ENCODE data around the gene ARFGAP1.

ARFGAP1 gene

GRCh38 chr20:63310265-63310991, 37.8 kb downstream of the ARFGAP1 start:
- no peak for DNase-seq

DNA sequence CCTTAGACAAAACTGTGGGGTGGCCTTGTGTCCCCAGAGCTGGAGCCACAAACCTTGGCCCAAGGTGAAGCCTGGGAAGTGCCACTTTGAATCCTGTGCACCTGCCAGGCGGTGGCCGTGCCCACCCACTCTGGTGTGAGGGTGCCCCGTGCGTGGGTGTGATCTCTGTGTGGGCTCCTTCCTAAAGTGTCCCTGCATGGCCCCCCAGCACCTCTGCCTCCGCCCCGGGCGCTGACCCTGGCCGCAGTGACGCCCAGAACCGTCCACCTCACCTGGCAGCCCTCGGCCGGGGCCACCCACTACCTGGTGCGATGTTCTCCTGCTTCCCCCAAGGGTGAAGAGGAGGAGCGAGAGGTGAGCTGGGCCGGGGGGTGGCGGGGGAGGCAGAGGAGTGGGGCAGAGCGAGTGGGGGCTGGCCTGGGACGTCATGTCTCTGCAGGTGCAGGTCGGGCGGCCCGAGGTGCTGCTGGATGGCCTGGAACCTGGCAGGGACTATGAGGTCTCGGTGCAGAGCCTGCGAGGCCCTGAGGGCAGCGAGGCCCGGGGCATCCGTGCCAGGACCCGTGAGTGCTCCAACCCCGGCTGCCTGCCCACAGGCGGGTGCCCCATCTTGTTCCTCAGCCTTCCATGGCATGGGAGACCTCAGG, 38.7 kb downstream of the ARFGAP1 start:
- no peak for DNase-seq

DNA sequence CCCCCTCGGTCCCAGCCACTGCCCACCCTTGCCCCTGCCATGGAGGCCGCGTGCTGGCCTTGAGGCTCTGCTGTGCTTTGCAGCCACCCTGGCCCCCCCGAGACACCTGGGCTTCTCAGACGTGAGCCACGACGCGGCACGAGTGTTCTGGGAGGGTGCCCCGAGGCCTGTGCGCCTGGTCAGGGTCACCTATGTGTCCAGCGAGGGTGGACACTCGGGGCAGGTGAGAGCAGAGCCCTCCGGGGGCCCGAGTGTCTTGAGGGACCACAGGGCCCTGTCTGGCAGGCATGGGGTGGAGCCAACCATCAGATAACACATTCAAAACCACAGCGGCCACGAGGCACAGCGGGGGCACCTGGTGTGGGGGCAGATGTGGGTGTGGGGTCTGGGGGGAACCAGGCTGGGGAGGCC, 39.2 kb downstream of the ARFGAP1 start:
- DNase-seq = no peak

DNA sequence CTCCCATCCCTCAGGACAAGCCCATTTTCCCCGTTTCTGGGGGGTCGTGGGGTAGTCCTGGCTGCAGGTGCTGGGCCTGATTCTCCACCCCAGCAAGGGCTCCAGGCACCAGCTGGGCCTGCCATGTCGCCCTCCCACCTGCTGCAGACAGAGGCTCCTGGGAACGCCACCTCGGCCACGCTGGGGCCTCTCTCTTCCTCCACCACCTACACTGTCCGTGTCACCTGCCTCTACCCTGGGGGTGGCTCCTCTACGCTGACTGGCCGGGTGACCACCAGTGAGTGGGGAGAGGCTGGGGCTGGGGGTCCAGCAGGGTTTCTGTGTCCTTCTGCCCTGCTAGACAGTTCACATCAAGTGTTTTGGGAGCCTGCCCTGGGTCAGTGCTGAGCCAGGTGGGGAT, 39.7 kb downstream of the ARFGAP1 start:
- DNase-seq = no peak

DNA sequence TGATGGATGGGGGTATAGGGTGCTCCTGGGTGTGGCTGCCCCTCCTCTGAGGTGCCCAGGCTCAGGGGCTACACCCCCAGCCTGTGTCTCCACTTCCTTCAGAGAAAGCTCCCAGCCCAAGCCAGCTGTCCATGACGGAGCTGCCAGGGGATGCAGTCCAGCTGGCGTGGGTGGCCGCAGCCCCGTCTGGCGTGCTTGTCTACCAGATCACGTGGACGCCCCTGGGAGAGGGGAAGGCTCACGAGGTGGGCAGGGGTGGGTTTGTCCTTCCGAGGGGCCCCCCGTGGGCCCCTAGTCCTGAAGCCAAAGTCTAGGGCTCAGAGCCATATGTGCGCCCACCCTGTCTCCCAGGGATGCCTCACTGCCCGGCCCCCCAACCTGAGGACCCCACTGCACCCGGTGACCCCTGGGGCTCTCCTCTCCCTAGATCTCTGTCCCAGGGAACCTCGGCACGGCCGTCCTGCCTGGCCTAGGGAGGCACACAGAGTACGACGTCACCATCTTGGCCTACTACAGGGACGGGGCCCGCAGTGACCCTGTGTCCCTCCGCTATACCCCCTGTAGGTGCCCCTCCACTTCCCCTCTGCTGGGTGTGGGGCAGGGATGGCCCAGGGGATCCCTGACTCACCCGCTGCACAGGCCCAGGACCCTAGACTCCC, 40.2 kb downstream of the ARFGAP1 start:
- no peak for DNase-seq

DNA sequence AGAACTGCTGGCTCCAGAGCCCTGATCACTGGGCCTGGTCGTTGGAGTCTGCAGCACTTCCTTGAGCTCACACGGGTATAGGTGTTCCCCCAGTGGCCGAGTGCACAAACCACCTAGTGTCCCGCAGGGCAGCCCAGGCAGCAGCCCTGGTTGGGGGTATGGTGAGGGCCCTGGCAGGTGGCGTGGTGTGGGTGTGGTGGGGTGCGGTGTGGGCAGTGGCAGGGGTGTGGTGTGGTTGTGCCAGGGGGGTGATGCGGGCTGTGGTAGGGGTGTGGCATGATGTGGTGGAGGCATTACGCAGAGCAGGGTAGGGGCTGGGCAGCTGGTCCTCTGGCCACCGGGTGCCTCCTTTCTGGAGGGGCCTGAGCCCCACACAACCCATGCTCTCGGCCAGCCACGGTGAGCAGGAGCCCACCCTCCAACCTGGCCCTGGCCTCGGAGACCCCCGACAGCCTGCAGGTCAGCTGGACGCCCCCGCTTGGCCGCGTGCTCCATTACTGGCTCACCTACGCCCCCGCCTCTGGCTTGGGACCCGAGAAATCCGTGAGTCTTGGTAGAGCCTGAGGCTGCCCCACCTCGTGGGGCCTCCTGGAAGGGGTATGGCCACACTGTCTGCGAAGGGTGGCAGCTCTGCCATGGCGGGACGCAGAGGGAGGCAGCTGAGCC, 40.9 kb downstream of the ARFGAP1 start:
- no peak for DNase-seq

DNA sequence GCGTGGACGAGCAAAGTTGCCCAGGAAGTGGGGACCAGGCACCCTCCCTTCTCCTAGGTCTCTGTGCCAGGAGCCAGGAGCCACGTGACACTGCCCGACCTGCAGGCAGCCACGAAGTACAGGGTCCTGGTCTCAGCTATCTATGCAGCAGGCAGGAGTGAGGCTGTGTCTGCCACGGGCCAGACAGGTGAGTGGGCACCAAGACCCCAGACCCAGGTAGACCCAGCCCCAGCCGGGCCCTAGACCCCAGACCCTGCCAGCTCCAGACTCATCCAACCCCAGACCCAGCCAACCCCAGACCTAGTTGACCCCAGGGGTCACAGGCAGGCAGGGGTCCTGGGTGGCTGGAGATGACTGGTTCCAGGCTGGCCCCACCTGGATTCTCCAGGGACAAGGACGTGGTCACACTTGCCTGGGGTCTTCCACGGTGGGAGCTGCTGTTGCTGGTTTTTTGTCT, 41.4 kb downstream of the ARFGAP1 start:
- DNase-seq = no peak

DNA sequence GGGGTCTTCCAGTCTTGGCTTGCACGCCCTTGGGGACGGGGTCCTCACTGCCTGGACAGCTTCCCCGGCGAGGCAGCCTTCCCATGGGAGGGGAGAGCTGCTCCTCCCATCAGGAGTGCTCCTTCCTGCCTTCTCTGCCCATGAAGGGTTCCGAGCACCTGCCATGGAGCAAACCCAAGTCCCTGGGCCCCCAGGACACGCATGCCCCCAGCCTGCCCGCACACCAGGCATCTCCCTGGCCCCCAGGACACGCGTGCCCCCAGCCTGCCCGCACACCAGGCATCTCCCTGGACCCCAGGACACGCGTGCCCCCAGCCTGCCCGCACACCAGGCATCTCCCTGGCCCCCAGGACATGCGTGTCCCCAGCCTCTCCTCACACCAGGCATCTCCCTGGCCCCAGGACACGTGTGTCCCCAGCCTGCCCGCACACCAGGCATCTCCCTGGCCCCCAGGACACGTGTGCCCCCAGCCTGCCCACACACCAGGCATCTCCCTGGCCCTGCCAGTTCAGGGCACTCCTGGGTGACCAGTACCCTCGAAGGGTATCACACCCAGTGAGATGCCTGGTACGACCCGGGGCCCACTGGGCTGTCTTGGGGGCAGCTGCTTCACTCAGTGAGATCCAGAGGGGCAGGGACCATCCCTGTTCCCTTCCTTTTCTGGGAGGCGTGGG, 42.1 kb downstream of the ARFGAP1 start:
- no peak for DNase-seq

- DNase-seq = peak; percentile 9
These were observed 42.7 kb downstream of the ARFGAP1 start for GRCh38 chr20:63315240-63315689.

DNA sequence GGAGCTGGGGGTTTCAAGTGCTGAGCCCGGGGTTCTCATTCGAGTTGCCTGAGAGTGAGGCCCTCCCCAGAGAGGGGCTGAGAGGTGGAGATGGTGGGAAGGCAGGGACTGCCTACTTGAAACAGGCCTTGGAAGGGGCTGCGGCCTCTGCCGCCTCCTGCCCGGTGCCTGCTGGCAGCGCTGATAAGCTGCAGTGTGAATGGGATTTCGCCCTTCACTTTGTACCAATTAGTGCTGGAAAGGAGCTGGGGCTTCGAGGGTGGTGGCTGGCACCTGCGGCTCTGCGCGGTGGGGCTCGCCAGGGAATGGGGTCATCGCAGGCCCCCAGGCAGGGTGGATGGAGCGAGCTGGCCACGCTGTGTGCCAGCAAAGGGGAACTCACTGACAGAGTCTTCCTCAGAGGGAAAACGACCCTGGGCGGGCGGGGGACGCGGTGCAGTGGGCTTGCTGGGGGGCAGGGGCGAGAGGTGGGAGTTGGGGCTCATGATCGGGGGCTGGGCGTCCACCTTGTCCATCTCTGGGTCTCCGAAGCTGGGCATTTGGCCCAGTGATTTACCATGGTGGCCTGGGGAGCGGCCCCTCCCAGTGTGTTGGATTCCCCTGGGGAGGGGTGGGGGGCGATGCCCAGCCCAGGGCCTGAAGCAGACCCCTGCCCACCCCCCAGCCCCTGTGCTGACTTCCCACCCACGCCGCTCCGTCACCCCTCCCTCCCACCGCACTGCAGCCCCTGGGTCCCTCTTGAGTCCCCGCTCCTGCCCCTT, 43.3 kb downstream of the ARFGAP1 start:
- DNase-seq = peak; percentile 11

DNA sequence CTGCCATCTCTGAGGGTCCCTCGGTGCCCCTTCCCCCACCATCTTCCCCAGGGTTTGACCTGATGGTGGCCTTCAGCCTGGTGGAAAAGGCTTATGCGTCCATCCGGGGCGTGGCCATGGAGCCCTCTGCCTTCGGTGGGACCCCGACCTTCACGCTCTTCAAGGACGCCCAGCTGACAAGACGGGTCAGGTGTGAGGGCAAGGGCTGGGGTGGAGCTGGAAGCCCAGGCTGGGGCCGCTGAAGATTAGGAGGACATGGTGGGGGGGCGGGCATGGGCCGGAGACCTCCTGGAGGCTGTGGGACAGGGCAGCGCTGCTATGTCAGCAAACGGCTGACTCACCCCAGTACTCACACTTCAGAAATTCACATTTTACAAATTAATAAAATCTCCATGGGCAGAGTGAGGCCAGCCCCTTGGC, 43.9 kb downstream of the ARFGAP1 start:
- DNase-seq = peak; percentile 7

DNA sequence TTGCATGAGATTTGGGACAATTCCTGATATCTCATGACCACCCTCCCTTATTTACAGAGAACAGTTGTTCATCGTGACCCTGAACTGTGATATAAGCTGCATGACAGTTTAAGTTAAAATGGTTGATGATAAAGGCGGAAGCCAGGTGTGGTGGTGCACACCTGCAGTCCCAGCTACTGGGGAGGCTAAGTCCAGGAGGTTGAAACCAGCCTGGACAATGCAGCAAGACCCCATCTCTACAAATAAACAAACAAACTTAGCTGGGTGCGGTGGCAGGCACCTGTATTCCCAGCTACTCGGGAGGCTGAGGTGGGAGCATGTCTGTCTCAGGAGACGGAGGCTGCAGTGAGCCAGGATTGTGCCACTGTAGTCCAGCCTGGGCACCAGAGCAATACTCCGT, 44.4 kb downstream of the ARFGAP1 start:
- DNase-seq = peak; percentile 12

- DNase-seq = peak; percentile 13
These were observed 45.1 kb downstream of the ARFGAP1 start for GRCh38 chr20:63317601-63318291.

- DNase-seq = peak; percentile 8
These were observed 46.0 kb downstream of the ARFGAP1 start for GRCh38 chr20:63318391-63319163.

GRCh38 chr20:63319164-63320040, 46.8 kb downstream of the ARFGAP1 start:
- DNase-seq = peak; percentile 11

DNA sequence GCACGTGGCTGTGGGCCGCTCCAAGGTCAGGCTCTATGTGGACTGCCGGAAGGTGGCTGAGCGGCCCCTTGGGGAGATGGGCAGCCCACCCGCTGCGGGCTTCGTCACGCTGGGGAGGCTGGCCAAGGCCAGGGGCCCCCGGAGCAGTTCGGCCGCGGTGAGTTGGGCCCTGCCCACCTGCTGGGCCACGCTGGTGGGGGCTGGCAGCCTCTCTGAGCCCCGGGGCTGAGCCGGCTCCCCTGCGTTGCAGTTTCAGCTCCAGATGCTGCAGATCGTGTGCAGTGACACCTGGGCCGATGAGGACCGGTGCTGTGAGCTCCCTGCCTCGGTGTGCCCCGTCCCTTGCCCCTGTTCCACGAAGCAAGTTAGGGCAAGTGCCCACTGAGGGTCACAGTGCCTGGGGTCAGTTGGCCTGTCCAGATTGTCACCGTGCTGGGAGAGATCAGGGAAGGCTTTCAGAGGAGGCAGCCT, 47.5 kb downstream of the ARFGAP1 start:
- DNase-seq = peak; percentile 10

- no peak for DNase-seq
These were observed 48.1 kb downstream of the ARFGAP1 start for GRCh38 chr20:63320616-63321147.

GRCh38 chr20:63321148-63321831, 48.7 kb downstream of the ARFGAP1 start:
- DNase-seq = peak; percentile 16

Data from CD4-positive, alpha-beta T cell treated with Interleukin-15 for 1 hour (primary cell).